Ammon's horn (tissue), 1 donor: ENCODE results near the gene SLC25A30.
"Not testable (repeated sequence)": the region's sequence is repeated elsewhere in the genome, so short reads cannot be mapped to it uniquely, and the experiment has no call there.

Experiments used
- DNase-seq: peaks from one replicate; pipeline ENCODE4 v3.0.0-alpha.2; 2016; ENCODE audit warnings: low spot score

The SLC25A30 gene

DNA sequence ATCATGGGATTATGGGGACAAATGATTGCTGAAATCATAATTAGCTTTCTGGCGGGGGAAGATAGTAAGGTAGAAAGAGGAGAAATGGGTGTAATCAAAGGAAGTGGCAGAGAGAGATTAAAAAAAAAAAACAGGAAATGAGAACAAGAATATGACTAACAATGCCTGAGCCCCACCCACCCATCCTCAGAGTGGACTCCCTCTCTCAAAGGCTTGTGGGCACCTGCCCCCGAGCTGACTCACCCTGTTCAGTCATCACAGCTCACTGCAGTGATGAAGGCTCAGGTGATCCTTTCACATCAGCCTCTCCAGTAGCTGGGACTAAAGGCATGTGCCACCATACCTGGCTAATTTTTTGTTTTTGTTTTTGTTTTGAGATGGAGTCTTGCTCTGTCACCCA is 50.8 kb downstream of the SLC25A30 start:
- DNase-seq = no peak

DNA sequence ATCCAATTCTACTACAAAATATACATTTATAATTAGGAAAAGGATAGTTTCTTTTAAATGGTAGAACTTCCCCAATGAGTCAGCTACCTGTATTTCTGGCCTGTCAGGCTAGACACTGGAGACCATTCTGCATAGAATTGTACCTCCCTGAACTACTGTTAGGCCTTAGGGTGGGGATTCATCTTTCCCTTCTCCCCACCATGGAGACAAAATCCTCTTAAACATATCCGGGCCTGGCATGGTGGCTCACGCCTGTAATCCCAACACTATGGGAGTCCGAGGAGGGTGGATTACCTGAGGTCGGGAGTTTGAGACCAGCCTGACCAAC is 52.7 kb downstream of the SLC25A30 start:
- no peak for DNase-seq

DNA sequence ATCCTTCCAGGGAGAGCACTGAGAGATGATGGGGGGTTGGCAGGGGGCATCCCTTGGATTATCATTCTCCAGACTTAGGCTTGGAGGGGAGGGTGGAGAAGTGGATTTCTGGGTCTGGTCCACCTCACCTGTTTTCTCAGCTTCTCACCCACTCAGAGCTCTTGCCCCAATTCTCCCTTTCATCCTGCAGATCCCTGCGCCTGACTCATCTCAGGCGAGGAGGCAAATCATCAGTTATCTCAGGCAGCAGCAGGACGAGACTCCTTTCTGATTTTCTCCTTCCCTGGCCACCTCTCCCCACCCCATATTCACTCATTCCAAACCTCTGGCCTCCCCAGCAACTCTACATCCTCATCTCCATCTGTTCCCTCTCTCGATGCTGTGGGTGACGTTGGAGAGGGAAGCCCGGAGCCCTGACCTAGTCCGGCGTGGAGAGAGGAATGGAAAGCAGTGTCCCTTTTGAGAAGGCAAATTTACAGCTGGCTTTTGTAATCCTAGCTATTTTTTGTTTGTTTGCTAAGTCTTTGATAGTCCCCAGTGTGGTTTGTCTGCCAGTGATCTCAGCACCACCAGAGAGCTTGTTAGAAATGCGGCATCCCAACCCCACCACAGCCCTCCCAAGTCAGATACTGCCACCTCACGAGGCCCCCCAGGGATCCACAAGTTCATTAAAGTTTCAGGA is 53.2 kb downstream of the SLC25A30 start:
- no peak for DNase-seq

DNA sequence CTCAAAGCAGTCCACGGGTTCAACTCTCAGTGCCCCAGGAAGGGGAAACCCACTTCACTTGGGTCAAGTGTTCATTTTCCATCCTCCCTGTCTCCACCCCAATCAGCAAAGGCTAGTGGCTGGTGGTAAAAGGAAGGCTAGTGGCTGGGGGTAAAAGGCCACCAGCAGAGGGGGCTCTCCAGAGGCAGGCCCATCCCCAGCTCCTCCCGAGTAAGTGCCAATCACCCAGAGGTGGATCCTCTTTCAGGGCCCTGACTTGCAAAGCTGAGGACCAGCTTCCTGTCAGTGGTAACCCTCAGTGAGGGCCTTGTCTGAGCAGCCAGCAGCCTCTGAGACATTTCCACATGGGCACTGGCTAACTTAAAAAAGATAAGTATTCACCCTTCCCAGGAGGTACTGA is 55.2 kb downstream of the SLC25A30 start:
- DNase-seq = no peak

DNA sequence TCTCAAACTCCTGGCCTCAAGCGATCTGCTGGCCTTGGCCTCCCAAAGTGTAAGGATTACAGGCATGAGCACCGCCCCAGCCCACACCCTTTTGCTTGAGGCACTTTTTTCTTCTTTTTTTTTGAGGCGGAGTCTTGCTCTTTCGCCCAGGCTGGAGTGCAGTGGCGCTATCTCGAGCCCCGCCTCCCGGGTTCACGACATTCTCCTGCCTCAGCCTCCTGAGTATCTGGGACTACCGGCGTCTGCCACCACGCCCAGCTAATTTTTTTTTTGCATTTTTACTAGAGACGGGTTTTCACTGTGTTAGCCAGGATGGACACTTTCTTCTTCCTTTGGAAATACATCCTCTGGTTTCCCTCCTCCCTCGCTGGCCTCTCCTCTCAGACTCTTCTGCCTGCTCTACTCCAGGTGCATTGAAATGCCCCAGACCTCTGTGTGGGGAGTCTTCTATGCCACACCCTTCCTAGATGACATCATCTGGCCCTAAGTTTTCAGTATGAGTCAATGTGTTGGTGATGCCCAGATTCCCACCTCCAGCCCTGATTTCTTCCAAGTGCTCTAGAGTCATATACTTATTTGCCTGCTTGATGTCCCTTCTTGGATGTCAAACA is 56.5 kb downstream of the SLC25A30 start:
- DNase-seq = no peak

DNA sequence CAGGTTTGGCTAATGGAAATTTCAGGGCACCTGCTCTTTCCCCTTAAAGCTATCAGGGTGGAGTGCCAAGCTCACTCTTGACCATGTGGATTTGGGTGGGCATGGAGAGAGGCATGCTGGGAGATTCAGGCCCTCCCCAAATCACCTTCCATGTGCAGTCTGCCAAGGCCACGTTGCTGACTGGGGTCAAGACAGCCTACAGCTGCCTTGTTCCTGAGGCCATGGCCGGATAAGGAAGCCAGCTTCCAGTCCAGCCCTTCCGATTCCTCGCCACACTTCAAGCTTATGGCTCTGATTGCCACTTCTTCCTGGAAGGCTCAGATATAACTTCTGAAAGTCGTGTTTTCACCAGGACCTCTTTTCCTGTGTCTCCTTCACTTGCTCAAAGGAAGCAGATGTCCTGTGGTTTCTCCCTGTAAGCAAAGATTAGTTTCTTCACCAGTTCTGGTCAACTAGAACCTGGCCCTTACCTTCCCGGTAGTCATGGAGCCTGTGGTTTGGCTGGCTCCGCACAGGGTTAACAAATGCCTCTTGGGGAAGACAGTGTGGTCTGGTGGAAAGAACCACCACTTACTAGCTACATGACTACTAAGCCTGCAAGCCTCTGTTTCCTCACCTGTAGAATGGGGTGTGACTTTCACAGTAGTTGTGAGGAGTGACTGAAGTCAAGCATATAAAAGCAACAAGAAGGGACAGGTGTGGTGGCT is 61.1 kb downstream of the SLC25A30 start:
- no peak for DNase-seq

DNA sequence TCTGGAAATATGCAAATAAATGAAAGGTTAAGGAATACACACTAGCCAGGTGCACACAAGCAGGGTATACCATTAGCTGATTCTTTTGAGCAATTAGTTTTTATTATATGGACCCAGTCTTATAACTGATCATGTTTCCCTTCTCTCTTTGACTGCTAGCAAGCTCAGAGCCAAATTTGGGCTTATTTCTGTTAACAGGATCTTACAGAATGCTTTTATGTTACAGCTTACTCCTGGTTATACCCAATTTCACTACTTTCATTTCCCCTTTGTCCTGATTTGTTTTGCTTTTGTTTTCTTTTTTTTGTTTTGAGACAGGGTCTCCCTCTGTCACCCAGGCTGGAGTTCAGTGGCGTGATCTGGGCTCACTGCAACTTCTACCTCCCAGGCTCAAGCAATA is 64.3 kb downstream of the SLC25A30 start:
- DNase-seq = no peak

DNA sequence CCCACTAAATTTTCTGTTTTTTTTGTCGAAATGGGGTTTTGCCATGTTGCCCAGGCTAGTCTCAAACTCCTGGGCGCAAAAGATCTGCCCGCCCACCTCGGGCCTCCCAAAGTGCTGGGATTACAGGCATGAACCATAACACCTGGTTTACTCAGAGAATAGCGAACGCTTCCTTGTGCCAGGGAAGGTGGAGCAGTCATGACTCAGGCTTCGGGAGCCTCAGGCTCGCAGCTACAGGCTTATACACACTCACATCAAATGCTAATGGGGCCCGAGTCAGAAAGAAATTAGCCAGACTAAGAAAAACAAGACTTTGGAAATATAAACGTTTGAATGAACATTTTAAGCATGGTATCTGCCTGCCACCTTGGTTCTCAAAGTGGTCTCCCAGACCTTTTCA is 66.1 kb downstream of the SLC25A30 start:
- no peak for DNase-seq

DNA sequence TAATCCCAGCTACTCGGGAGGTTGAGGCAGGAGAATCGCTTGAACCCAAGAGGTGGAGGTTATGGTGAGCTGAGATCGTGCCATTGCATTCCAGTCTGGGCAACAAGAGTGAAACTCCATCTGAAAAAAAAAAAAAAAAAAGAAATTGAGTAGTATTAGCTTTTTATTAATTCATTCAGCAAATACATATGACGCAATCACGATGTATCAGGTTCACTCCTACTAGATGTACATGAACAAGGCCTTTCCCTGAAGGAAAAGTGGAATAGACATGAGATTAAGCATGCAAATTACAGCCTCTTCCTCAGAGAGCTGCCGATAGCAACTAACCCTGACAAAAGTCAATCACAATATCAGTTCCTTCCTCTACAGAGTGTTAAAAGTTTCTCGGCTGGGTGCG is 68.0 kb downstream of the SLC25A30 start:
- DNase-seq = no peak

DNA sequence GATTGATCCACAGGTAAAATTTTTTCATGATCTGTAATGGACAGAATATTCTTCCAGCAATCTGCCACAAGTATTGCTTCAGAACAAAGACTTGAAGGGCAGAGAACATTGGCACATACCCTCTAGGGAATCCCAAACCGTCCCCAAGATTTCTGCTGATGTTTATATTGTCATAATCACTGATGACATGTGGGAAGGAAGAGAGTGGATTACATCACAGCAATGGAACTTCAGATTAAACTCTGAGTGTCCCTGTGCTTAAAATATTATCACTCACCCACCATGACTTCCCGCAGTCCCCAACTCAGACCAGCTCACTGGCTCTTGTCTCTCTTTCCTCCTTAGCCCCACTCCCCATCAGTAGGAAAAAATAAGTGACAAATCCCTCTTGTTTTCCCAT is 68.7 kb downstream of the SLC25A30 start:
- no peak for DNase-seq

DNA sequence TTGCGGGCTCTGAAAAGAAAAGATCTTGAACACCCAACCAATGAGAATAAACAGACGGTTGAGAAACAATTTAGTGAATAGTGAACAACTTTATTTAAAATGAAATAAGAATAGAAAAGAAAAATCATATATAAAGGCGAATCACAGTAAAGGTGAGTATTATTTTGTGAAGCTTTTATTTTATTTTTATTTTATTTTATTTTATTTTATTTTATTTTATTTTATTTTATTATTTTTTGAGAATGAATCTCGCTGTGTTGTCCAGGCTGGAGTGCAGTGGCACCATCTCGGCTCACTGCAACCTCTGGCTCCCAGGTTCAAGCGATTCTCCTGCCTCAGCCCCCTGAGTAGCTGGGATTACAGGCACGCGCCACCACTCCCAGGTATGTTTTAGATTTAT is 74.1 kb downstream of the SLC25A30 start:
- DNase-seq = not testable (repeated sequence)
